Colonic mucosa (tissue), 4 donors: ENCODE results near the gene FAM89B. TPM values are rescaled to one million over a fixed set of nuclear protein-coding genes. Genes with fewer than 3 reads are reported as not detected.
"Not testable (repeated sequence)": the region's sequence is repeated elsewhere in the genome, so short reads cannot be mapped to it uniquely, and the experiment has no call there.

Source experiments
- DNase-seq: peaks from one replicate; pipeline ENCODE4 v3.0.0-alpha.2; 2020
- H3K27ac ChIP-seq: fragments of 200-600 bp; one replicate; pipeline ENCODE4 v1.8.0; 2021
- H3K27me3 ChIP-seq: fragments of 200-600 bp; one replicate; pipeline ENCODE4 v1.8.0; 2021
- H3K36me3 ChIP-seq: fragments of 200-600 bp; one replicate; pipeline ENCODE4 v1.8.0; 2021
- H3K4me1 ChIP-seq: fragments of 200-600 bp; one replicate; pipeline ENCODE4 v1.8.0; 2021; ENCODE audit warnings: mild to moderate bottlenecking
- H3K4me3 ChIP-seq: fragments of 200-600 bp; one replicate; pipeline ENCODE4 v1.8.0; 2021
- H3K9ac ChIP-seq, 2 donors: one replicate each; pipeline ENCODE4 v1.7.0; 2013; ENCODE audit warnings: control low read depth in 2 of 2, low read depth in 2 of 2, low read length in 2 of 2
- H3K9me3 ChIP-seq: fragments of 200-600 bp; one replicate; pipeline ENCODE4 v1.8.0; 2021
- intact Hi-C: fragments of 100-400 bp; cut with DNase I; formaldehyde crosslinking; loops from one replicate; pipeline ENCODE4 v1.14.1; 2022
- total RNA-seq, 2 donors: library from RNA; stranded (reverse); fragmentation: NEBNext Ultra II Directional in 1 of 2; extraction: Animal tissue kit (Norgen Biotek cat#: 25700) in 1 of 2; gene quantifications; one replicate each; pipeline ENCODE4 v1.2.1, GENCODE V29; 2021
- TF ChIP-seq, protein P1 (sequence below): fragments of 200-600 bp; IDR thresholded peaks from one replicate; pipeline ENCODE4 v1.8.0; 2022; ENCODE audit warnings: antibody characterized with exemption, mild to moderate bottlenecking
- donor health status: healthy.
- donor health status: DM: no; HTN: no; CAD: no.
- donor health status: DM: no; HTN: no; CAD: no.

FAM89B gene
- 10 to 100 TPM; 27.4 to 32.2 TPM for total RNA-seq

GRCh38 chr11:65572356-65573051 lies at the start of gene FAM89B:
FAM89B (plus strand) TSS chr11:65572538; CDS start chr11:65572670, 132 bp downstream.
- H3K9ac ChIP-seq = peak within 1 kb of the TSS; percentile 88 to 97
- H3K27me3 ChIP-seq = no peaks in the 10 kb centered on the region
- H3K9me3 ChIP-seq = no peaks in the 10 kb centered on the region
- H3K4me3 ChIP-seq = peak within 1 kb of the TSS; percentile 91
- peak within 1 kb of the TSS; percentile 89 for H3K27ac ChIP-seq
- H3K4me1 ChIP-seq = peaks cover 42% of the 10 kb centered on the region
- intact Hi-C loops = no loop called here
- peak; percentile 97 for DNase-seq
- no peaks in the 10 kb centered on the region for H3K36me3 ChIP-seq
- TF ChIP-seq, protein P1, sequence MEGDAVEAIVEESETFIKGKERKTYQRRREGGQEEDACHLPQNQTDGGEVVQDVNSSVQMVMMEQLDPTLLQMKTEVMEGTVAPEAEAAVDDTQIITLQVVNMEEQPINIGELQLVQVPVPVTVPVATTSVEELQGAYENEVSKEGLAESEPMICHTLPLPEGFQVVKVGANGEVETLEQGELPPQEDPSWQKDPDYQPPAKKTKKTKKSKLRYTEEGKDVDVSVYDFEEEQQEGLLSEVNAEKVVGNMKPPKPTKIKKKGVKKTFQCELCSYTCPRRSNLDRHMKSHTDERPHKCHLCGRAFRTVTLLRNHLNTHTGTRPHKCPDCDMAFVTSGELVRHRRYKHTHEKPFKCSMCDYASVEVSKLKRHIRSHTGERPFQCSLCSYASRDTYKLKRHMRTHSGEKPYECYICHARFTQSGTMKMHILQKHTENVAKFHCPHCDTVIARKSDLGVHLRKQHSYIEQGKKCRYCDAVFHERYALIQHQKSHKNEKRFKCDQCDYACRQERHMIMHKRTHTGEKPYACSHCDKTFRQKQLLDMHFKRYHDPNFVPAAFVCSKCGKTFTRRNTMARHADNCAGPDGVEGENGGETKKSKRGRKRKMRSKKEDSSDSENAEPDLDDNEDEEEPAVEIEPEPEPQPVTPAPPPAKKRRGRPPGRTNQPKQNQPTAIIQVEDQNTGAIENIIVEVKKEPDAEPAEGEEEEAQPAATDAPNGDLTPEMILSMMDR = no peak

DNA sequence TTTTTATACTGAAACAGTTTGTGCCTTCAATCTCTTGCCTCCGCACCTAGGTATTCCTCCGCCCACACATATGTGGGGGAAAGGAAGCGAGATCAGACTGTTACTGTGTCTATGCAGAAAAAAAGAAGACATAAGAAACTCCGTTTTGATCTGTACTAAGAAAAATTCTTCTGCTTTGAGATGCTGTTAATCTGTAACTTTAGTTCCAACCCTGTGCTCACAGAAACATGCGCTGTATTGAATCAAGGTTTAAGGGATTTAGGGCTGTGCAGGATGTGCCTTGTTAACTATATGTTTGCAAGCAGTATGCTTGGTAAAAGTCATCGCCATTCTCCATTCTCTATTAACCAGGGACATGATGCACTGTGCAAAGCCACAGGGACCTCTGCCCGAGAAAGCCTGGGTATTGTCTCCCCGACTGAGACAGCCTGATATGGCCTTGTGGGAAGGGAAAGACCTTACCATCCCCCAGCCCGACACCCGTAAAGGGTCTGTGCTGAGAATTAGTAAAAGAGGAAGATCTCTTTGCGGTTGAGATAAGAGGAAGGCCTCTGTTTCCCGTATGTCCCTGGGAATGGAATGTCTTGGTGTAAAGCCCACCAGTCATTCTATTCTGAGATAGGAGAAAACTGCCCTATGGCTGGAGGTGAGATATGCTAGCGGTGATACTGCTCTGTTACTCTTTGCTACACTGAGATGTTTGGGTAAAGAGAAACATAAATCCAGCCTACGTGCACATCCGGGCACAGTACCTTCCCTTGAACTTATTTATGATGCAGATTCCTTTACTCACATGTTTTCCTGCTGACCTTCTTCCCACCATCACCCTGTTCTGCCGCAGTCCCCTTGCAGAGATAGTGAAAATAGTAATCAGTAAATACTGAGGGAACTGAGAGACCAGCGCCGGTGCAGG lies 49.4 kb upstream of the FAM89B start:
- H3K9me3 ChIP-seq, DNase-seq, intact Hi-C loops, H3K36me3 ChIP-seq, H3K9ac ChIP-seq, H3K27me3 ChIP-seq, H3K27ac ChIP-seq: not testable (repeated sequence)
- Histone ChIP-seq H3K4me3 (peak overlapping the region; percentile 7), H3K4me1 (peaks cover 13% of the 10 kb centered on the region)

- intact Hi-C loops = not testable (repeated sequence)
- peak overlapping the region; percentile 55 for H3K27ac ChIP-seq
Observed at GRCh38 chr11:65523631-65523968, 48.7 kb upstream of the FAM89B start.

GRCh38 chr11:65524014-65524740 lies 48.2 kb upstream of the FAM89B start:
- no peaks in the 10 kb centered on the region for H3K36me3 ChIP-seq
- H3K4me1 ChIP-seq = peaks cover 13% of the 10 kb centered on the region
- peak overlapping the region; percentile 36 to 68 for H3K9ac ChIP-seq
- peak overlapping the region; percentile 55 for H3K27ac ChIP-seq
- peak; percentile 52 for DNase-seq
- H3K27me3 ChIP-seq = no peaks in the 10 kb centered on the region
- no peaks in the 10 kb centered on the region for H3K9me3 ChIP-seq
- H3K4me3 ChIP-seq = no peak overlapping the region
- intact Hi-C loops = no loop called here
- TF ChIP-seq, protein P1 = no peak

More at GRCh38 chr11:65523631-65523968, 48.7 kb upstream of the FAM89B start:
- H3K9ac ChIP-seq = peak overlapping the region in 1 of 2 donors; percentile 68
- H3K9me3 ChIP-seq, H3K36me3 ChIP-seq, H3K27me3 ChIP-seq, DNase-seq: not testable (repeated sequence)
- H3K4me3 ChIP-seq = peak overlapping the region; percentile 7
- H3K4me1 ChIP-seq = peaks cover 13% of the 10 kb centered on the region

DNA sequence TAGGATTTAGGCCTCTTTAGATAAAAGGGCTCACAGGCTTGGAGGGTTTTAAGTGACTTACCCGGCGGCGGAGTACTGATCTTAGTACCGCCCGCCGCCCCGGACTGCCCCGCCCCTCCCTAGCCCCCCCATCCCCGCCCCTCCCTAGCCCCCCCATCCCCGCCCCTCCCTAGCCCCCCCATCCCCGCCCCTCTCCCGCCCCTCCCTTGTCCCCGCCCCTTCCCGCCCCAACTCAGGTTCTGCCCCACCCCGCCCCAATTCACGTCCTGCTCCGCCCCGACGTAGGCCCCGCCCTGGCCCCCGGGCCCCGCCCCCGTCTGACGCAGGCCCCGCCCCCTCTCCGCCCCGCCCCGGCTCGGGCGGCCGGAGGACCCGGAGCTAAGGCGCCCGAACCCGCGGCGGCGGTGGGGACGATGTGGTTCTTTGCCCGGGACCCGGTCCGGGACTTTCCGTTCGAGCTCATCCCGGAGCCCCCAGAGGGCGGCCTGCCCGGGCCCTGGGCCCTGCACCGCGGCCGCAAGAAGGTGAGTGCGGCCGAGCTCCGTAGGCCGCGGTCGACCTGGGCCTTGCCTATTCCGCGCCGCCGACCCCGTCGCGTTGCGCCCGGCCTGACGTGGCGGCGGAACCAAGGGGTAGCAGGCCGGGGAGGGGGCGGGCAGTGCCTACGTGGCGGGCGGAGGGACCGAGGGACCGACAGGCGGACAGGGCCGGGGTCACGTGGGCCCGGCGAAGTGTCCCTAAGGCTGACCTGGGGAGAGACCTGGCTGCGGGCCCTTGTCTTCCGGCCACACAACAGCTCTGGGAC lies 47.4 kb upstream of the FAM89B start, which contains the start of gene SCYL1:
SCYL1 (plus strand) TSS at position 343 of the 805 bp plus-strand sequence; CDS start at position 414, 71 bp downstream.
- Histone ChIP-seq H3K27ac (peak within 1 kb of the TSS; percentile 83), H3K9me3 (no peaks in the 10 kb centered on the region), H3K27me3 (no peaks in the 10 kb centered on the region), H3K9ac (peak within 1 kb of the TSS; percentile 95 to 97), H3K36me3 (no peaks in the 10 kb centered on the region), H3K4me1 (peaks cover 13% of the 10 kb centered on the region), H3K4me3 (peak within 1 kb of the TSS; percentile 96)
- TF ChIP-seq, protein P1 = no peak
- intact Hi-C loops = no loop called here
- peak; percentile 84 for DNase-seq
